ENCODE data around the gene GATAD2B.

GATAD2B gene

GRCh38 chr1:153951183-153951582, 28.4 kb upstream of the GATAD2B start:
- no peak for DNase-seq (ENCODE audit: low spot score)

DNA sequence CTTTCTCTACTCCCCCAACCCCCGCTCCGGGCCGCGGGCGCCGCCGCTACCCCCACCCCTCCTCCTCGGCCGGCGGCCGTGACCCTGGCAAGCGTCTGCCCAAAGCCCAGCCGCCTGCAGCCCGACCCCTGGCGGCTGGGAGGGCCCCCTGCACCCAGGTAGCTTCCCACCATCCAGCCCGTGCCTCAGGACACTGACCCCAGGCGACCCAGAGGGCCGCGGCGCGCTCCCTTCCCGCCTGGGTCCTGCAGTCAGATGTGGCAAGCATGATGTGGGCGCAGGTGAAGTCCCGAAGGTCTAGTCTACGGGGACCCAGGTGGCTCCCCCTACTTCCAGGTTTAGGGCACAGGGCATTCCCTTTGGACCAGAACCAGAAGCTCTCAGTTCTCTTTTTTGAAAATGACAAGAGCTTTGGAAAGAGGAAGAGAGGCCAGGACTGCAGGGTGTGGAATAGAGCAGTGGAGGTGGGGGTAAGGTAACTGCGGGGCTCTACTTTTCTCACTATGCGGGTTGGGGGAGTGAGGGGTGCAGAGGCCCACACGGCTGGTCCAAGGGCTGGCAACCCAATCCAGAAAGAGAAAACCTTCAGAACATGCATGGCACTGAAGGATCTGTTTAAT, 24.0 kb upstream of the GATAD2B start, which contains the start of gene DENND4B:
DENND4B (minus strand) TSS at position 97 of the 620 bp plus-strand sequence. CDS start 2,344 bp downstream, outside the sequence.
- DNase-seq (ENCODE audit: low spot score) = peak; percentile 100

GRCh38 chr1:153945795-153946621, 23.2 kb upstream of the GATAD2B start:
- peak; percentile 69 for DNase-seq (ENCODE audit: low spot score)

GRCh38 chr1:153945131-153945794, 22.5 kb upstream of the GATAD2B start:
- DNase-seq (ENCODE audit: low spot score) = no peak

DNA sequence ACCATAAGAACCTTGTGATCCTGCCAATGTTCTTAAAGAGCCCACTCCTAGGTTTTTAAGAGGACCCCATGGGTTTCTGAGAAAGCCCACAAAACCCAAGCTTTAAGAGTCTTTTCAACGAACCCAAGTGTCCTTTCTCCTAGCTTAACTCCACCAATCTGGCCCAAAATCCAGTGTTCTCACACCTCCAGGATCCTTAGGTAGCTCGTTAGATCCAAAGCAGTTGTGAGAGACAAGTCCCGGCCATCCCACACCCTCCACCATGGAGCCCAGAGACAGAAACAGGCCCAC, 22.0 kb upstream of the GATAD2B start:
- no peak for DNase-seq (ENCODE audit: low spot score)

GRCh38 chr1:153944005-153944826, 21.4 kb upstream of the GATAD2B start:
- no peak for DNase-seq (ENCODE audit: low spot score)

DNA sequence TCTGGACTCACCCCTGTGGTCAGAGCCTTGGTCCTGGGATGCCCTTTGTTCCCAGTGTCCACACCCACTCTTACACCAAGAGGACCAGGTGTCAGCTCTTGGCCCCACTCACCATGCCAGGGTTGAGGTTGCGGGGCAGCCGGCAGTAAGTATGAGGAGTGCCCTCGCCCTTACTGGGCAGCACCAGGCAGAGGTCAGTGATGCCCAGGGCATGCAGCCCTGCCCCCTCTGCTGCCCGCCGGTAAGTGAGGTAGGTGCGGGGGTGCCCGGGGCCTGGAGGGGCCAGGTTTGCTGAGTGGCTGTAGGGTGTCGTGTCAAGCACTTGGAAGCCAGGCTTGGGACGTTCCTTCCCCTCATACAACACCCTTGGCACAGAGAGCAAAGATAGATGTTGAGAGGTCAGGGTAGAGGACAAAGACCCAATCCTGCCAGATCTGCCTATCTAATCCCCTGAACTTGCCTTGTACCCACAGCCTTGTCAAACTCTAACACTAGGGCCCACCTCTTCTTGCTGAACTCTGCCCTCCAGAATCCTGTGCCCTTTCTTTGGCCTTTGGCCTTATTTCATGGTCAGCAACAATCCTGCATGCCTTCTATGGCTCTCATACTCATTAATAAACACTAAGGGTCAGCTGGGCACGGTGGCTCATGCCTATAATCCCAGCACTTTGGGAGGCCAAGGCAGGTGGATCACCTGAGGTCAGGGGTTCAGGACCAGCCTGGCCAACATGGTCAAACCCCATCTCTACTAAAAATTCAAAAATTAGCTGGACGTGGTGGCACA, 20.2 kb upstream of the GATAD2B start:
- DNase-seq (ENCODE audit: low spot score) = no peak

DNA sequence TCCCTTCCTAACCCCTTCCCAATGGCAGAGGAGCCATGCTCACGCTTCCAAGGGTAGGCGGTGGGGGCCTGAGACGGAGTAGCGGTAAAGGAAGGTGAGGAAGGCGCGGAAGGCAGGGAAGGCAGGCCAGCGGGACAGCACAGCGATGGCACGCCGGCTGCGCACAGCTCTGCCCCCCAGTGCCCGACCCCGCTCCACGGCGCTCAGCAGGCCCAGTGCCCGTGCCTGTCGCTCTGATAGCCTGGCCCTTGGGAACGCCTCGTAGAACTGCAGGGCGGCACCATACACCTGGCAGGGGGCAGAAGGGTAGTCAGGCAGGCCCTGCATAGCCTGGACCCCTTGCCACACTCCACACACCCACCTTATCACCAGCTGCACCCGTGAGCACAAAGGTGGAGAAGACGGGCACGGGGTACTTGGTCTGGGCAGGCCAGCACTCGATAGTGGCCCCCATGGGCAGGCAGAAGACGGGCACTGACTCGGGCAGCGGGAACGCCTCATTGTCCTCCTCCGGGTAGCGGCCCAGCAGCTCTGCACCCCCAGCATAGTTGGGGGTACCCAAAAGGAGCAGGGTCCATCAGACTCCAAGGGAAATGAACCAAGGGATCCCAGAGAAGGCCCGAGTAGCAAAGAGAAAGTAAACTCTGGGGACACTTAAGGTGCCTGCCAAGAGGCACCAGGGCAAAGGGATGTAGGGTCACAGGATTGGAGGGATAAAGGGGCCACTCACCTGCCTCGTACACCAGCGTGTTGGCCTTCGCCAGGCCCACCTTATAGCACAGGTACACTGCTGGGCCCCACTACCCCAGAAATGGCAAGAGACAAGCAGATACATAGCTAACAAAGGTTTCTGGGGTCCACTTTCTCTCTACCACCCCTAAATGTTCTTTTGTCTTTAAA, 19.3 kb upstream of the GATAD2B start:
- DNase-seq (ENCODE audit: low spot score) = no peak

GRCh38 chr1:153940756-153941155, 18.0 kb upstream of the GATAD2B start:
- DNase-seq (ENCODE audit: low spot score) = no peak

- no peak for DNase-seq (ENCODE audit: low spot score)
Observed at GRCh38 chr1:153939476-153939875, 16.7 kb upstream of the GATAD2B start.

- DNase-seq (ENCODE audit: low spot score) = no peak
Observed at GRCh38 chr1:153938996-153939395, 16.2 kb upstream of the GATAD2B start.

DNA sequence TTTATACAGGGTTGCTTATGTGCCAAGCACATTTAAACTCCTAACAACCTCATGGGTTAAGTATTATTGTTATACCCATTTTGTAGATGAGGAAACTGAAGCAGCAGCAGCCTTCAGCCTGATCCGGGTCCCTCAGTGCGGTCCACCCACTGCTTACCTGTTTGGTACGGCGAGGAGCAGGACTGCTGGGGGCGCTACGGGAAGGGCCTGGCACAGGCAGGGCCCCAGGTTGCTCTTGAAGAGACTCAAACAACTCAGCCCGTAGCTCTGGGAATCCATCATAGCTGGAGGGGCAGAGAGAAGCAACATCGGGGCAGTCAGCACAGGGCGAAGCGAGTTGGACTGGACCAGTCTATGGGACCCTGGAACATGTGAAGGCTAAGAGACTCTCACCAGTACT, 14.6 kb upstream of the GATAD2B start:
- DNase-seq (ENCODE audit: low spot score) = no peak

DNA sequence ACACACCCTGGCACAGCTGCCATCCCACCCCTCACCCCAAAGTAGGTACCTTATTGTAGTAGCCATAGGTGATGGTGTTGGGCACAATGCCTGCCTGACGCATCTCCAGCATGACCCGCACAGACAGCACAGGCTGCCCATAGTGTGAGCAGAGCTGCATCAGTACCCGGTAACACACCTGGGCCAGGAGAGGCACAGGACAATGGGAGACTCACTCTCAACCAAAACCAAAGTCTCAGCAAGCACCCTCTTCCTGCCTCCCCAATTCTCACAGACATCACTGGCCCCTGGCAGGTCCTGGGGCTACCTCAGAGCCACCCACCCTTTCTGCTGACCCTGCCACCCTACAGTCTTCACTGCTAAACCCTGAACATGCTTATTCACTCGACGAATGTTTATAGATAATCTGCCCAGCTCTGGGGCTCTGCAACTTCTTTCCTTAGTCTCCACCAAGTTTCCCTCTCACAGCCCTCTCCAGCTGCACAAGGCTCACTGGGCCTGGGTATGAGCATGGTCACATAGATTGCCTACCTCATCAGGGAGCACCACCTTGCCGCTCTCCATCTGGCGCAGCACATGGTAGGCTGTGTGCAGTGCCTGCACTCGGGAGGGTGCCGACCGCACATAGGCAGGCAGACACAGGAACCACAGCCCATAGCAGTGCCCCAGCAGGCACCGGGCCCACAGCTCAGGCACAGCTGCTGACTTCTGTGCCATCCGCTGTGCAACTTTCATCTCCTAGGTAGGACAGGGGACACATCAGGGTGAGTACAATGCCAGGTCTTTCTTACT, 13.4 kb upstream of the GATAD2B start:
- no peak for DNase-seq (ENCODE audit: low spot score)

DNA sequence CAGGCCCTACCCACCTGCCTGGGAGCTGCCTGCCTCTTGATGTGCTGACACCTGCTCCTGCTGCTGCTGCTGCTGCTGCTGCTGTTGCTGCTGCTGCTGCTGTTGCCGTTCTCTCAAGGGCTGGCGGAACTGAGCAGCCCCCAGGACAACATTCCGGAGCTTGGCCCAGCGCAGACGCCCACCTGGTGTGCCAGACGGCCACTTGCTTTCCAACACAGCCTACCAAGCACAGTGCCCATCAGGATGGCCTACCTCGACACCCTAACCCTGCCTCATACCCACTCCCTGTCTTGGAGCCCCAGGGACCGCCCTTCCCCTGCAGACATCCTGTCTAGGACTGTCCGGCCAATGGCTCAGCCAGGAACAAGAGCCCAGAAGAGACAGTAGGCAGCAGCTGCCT, 12.0 kb upstream of the GATAD2B start:
- no peak for DNase-seq (ENCODE audit: low spot score)

DNA sequence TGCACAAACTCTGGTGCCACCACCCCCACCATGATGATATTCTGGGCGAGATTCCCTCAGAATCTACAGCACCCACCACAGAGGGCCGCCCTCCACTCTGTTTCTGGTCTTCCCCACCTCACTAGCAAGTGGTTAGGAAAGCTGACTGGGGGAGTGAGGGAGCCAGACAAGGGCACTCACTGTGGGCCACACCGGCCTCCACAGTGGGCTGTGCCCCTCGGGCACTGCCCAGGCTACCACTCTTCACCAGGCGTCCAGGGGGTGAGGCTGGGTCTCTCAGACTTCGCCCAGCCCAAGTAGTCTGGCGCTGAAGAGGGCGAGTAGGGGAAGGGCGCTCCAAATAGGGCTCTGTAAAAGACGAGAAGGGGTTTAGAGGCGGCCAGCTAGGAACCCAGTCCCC, 11.2 kb upstream of the GATAD2B start:
- no peak for DNase-seq (ENCODE audit: low spot score)

- DNase-seq (ENCODE audit: low spot score) = no peak
Observed at GRCh38 chr1:153933430-153933829, 10.7 kb upstream of the GATAD2B start.

GRCh38 chr1:153932156-153933131, 9.7 kb upstream of the GATAD2B start:
- DNase-seq (ENCODE audit: low spot score) = no peak

Measured in HuH-7 (cell line).